ENCODE results near the gene TEX28.
"Not testable (repeated sequence)": the region's sequence is repeated elsewhere in the genome, so short reads cannot be mapped to it uniquely, and the experiment has no call there.

The TEX28 gene, protein sequence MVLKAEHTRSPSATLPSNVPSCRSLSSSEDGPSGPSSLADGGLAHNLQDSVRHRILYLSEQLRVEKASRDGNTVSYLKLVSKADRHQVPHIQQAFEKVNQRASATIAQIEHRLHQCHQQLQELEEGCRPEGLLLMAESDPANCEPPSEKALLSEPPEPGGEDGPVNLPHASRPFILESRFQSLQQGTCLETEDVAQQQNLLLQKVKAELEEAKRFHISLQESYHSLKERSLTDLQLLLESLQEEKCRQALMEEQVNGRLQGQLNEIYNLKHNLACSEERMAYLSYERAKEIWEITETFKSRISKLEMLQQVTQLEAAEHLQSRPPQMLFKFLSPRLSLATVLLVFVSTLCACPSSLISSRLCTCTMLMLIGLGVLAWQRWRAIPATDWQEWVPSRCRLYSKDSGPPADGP

DNA sequence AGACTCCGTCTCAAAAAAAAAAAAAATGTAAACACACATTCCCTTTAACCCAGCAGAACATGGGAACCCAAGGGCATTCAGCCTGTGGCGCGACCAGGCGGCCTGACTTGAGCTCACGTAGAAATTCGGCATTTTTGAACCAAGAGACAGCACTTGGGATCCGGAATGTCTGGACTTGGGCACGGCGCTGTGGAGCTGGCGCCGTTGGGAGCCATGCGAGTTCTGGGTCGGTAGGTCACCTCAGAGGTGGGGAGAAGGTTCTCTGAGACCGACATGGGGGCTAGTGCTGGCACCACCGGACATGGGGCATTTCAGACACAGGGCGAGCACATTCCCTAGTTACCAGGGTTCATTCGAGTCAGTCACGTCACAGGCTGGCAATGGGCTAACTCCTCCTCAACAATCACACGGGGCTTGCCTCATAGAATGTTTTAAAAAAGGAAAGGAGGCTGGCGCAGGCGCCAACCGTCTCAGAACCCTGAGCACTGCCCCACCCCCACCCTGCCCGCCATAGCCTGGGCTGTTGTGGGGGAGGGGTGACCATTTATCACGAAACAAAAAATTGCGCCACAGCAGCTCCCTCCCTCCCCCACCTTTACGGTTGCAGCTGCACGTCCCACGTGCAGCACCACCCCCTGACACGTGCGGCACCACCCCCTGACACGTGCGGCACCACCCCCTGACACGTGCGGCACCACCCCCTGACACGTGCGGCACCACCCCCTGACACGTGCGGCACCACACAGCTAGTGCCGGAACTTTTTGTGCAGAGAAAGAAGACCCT is at the start of gene TEX28:
TEX28 (minus strand) TSS at position 334 of the 784 bp plus-strand sequence. CDS start 3,007 bp downstream, outside the sequence.
- FAIRE-seq = no peak

DNA sequence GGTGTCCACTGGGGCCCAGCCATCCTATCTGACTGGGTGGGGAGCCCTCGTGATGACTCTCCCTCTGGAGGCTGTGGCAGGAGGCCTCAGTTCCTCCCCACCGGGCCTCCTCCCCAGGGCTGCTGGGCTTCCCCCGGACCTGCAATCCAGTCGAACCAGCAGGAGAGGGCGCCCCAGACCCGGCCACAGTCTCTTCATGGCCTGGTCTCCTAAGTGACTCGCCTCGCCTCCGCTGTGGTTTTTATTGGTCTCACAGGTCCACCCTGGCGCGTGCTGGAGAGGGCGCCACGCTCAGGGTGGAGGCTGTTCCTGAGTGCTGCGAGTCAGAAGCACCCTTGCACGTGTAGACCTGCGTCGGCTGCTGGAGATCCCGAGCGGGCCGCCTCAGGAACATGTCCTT is 48.7 kb upstream of the TEX28 start:
- peak; percentile 63 for FAIRE-seq

DNA sequence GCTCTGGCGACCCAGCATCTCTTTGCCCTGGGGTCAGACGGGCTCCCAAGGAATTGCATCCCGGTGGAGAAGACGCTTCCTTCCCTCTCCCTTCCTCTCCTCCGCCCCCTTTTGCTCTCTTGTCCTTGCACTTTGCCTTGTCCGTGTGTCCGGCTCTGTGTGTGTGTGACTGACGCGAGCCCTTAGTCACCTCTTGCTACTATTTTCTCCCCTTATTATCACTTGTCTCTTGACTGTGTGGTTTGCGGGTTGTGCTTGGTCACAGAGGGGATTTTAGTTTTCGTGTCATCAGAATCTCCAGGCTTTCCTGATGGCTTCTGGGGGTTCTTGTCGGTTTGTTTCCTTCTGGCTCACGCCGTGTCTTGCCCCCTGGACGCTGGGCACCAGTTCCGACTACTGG is 48.1 kb upstream of the TEX28 start:
- not testable (repeated sequence) for FAIRE-seq

DNA sequence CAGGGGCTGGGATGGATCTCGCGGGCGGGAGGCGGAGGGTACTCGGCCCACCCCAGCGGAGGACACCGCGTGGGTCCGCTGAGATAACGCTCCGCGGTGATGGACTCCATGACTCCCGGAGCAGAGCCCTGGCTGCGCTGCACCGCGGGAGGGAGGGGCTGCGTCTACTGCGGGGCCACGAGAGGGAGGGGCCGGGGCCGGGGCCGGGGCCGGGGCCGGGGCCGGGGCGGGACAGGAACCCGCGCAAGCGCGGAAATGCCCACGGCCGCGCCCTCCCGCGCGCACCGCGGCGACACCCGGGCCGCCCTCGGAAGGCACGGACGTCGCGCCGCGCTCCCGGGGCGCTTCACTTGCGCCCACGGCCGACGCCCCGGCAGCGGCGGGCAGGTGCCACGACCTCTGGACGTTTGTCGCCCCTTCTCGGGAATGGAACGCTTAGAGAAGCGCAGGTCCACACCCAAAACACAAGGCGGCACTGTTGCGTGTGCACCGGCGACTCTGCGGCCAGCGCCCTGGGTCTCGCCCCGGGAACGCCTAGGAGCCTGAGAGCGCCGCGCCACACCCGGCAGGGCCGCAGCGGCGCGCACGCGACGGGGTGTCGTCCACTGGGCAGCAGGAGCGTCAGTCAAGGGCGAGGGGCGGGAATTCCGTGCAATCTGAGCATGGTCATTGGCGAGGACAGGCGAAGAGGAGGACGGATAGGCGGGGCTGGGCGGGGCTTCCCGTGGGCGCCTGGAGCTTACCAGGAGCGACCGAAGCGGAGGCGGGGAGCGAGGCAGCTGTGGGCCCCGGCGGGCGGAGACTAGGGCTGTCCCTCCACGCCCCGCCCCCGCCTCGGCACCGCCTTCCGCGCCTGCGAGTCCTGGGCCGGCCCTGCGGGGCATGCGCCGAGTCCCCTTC is 46.7 kb upstream of the TEX28 start:
- not testable (repeated sequence) for FAIRE-seq

DNA sequence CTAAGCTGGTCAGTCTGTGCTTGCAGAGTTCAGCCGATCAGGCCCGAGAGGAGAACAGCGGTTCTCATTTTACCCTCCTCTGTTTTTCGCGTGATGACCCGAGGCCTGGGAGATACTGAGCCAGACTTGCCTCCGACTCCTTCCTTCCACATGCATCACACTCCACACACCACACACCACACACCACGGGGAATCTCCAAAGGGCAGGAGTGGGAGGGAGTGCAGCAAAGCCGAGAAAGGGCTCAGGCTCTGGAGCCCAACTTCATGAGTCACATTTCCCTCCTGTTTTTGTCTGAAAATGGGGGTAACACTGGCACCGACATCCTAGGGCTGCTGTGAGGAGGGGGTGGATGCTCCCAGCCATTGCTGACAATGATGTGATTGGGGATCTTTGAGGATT is 39.6 kb upstream of the TEX28 start:
- no peak for FAIRE-seq

DNA sequence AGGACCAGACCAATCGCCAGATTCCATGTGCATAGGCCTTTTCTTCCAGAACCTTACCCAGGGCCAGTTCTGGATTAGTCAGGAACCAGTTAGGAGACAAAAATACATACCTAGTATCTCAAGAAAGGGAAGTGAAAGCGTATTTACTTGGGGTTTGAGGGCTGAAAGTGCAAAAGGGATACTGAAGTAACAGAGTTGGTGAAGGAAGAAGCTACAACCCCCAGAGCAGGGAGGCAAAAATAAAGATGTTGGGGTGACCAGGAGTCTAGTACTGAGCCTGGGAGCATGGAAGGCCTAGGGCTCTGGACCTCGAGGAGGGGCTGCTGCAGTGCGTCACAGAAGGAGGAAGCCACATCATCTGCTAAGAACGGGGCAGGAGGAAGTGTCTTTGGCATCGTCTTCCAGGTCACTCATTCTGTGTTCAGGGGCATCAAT is 38.9 kb upstream of the TEX28 start:
- FAIRE-seq = no peak

DNA sequence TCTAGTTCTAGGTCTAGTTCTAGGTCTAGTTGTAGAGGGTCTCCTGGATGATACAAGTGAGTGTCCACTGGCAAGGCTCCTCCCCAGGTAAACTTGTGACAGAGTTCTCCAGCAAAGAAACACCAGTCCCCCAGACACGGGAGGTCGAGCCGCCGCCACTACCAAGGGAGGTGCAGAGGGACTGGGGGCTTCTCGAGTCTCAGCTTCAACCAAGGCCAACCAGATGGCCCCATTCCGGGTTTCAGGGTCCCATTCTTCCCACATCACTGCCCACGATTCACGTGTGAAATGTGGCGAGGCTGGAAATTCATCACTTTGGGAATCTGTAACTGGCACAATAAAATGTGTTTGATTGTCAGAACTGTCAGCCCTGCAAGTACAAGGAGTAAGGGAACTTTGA is 38.2 kb upstream of the TEX28 start:
- no peak for FAIRE-seq

DNA sequence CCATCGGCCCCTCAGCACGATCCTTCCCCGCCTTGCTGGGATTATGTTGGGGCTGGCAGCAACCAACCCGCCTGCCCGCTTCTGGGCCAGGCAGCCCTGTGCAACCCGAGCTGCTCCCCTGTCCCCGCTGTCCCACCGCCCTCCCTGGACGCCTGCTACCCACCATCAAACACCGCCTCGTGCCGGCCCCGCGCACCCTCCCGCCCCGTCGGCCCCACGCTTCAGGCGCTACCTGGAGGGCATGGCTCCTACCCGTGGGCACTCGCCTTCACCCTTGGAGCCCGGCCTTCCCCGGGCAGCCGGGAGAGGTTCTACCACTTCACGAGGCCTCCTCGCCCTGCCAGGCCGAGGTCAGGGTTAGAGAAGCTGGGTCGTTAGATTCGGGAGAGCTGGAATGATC is 37.6 kb upstream of the TEX28 start:
- FAIRE-seq = no peak

DNA sequence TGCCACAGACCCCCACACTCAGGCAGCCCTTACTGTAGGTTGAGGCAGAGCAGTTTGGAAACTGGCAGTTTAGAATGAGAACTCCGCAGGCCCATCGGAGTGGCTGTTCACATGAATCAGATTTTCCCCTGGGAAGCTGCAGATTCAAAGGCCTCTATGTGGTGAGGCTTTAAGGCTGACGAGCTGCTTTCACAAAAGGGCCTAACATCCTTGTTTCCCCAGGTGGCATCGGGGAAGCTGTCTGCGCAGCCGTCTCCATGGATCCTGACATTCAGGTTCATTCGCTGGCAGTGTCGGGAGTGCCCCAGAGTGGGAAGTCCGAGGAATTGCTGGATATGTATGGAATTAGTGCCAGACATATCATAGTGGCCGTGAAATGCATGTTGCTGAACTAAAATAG is 34.4 kb upstream of the TEX28 start:
- no peak for FAIRE-seq

DNA sequence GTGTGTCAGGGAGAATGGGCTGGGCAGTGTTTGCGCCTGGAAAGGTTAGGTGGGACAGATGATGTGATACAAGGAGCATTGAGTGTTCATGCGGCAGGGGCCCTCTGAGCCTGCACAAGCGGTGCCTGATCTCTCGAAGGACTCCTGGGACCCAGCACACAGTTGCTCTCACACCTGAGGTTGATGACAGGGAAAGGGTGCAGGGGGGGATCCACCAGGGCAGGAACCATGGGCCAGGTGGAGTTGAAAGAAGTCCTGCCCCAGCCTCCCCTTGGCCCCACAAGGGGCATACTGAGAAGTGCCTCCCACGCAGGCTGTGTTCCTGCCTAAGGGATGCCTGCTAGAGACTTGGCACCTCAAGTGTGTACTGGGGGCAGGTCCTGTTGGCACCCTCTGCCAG is 33.7 kb upstream of the TEX28 start:
- FAIRE-seq = no peak

DNA sequence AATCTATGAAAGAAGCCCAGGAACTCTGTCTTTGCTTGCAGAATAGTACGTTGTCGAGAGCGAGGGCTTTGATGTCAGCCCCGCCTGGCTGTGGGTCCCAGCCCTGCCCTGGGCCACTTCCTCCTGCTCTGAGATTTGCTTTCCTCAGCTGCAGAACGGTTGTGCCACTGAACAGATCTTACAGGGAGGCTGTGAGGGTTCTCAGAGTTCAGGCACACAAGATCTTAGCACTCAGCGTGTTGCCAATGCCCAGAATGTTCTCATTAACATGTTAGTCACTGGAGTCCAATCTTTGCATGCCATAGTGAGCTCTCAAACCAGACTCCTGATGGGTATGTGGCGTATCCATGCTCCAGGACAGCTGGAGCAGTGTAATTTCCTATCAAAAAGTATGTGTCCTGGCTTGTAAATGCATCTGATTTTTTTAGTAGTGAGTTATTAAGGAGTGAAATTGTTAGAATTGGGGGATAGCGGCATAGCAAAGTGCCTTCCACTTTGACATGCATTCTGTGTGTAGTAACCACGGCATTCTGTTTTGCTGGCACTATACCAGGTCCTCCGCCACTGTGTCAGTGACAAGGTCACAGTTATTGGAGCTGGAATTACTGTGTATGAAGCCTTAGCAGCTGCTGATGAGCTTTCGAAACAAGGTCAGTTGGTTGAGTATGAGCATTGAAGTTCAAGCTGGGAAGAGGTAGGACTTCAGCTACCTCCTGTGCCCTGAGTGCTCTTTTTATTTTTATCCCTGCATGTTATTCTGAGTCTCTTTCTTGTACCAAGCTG is 32.3 kb upstream of the TEX28 start:
- FAIRE-seq = no peak

DNA sequence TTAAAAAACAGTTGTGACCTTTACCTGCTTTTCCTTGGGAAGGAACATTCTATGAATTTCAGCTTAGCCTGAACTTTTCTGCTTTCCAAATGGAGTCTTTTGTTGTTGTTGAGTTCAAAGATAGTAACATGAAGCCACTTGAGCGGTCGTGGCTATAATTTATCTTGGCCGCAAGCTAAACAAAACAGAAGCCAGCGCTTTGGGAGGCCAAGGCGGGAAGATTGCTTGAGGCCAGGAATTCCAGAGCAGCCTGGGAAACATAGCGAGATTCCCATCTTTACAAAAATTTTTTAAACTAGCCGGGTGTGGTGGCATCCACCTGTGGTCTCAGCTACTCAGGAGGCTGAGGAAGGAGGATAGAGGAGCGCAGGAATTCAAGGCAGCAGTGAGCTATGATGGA is 30.6 kb upstream of the TEX28 start:
- FAIRE-seq = no peak

DNA sequence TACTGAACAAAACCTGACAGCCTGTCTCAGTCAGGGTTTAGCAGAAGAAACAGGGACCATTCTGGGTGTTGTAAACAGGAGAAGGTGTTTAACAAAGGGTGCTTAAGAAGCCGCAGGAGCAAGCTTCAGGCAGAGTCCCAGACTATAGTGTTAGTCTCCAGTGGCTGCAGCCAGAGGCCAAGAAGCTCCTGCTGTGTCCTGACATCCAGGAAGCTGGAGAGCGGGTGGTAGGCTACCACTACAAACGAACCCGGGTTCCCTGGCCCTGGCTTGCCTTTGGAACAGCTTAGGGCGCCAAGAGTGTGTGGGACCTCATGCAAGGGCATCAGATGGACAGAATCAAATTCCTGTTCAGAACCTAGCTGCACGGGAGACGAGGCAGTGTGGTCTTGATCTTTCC is 28.6 kb upstream of the TEX28 start:
- FAIRE-seq = no peak

DNA sequence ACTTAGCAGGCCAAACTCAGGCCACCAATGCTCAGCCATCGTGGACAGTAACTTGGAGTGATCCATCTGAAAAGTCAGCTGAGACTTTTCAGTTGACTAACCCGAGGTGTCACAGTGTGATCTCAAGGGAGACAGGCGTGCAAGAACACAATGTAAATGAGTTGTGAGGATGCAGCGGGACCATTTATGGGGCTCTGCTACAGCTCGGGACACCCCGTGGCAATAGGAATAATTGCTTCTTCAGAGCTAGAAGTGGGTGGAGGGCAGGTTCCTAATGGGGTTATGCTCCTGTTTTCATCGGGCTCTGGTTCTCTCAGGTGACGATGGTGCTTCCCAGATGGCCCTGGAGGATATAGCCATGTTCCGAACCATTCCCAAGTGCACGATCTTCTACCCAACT is 28.0 kb upstream of the TEX28 start:
- FAIRE-seq = no peak

DNA sequence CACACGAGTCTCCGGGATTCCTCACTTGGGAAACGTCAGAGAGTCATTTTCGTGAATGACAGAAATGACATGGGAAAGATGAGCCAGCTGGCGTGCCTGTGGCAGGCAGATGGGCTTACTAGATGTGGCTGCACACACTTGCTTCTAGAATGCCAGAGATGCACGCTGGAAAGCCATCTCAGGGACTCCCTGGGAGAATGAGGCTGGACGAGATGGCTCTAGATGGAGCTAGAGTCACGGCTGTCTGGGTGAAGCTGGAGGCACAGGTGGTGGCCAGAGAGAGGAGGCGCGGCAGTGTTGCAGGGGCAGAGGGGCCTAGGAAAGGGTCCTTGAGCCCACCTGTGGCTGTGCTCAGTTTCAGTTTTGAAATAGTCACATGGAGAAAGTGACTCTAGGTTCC is 26.7 kb upstream of the TEX28 start:
- FAIRE-seq = no peak

DNA sequence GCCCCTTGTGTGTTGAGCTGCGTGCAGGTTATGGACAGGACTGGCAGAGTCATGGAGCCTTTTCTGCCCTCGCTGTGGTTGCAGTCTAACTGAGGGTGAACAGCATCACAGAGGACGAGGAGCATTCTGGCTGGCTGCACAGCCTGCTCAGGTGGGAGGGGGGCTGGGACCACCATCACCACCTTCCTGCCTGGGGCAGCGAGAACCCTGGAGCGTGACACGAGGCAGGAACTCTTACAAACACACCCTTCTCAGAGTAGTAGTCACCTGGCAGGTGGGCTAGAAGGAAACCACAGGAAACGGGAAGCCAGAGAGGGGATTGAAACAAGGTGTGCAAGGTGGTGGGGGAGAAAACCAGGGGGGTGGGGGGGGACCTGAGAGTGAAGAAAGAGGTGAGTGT is 26.2 kb upstream of the TEX28 start:
- no peak for FAIRE-seq

DNA sequence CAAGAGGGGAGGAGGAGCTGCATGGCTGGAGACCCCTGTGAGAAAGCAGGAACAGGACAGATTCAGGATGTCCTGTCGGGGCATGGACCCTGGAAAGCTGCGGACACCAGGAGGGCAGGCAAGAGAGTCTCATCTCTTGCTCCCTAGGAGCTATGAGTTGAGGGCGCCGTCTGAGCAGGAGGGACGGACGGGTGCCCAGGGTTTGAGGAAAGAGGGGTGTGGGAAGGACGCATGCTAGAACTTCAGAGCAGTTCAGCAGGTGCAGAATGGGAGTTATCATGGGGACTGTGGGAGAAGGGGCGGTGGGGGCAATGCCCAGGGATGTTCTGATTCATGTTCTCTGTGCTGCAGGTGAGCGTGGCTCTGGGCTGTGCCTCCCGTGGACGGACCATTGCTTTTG is 25.5 kb upstream of the TEX28 start:
- FAIRE-seq = no peak

DNA sequence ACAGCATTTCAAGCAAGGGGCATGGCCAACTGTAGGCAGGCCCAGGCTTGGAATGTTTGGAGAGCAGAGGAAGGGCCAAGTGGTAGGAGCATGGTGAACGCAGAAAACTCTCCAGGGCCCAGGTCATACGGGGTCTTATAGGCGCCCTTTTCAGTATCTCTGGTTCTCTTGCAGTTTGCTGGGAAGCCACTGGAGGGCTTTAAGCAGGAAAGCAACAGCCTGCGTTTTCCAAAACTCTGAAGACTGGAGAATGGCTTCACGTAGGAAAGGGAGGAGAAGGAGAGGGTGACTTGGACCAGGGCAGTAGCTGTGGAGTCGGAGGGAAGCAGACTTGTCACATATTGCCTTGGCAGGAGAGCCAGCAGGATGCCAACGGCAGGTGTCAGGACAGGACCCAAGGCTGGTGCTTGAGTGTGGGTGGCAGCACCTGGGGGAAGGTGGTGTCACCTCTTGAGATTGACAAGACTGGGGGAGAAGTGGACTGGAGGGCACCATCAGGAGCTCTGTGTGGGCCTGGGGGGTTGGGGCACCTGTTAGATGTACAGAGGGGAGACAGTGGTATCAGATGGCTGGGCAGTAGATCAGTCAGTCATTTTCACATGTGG is 22.6 kb upstream of the TEX28 start:
- no peak for FAIRE-seq

DNA sequence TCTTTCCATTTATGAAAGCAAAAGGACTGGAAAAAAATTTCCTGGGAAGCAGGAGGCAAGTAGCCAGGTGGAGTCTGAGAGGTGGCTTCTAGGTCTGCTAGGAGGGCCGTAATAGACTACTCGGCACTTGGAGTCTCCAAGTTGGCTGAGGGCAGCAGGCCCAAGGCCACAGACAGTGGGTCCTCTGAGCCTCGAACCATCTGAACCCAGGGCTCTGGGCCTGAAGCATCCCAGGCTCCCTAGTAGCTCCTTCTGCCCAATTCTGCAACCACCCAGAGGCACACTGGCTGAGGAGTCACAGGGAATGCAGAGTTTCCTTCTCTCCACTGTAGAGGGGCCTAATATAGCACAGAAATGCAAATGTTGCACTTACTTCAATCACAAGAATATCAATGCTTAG is 20.5 kb upstream of the TEX28 start:
- no peak for FAIRE-seq

DNA sequence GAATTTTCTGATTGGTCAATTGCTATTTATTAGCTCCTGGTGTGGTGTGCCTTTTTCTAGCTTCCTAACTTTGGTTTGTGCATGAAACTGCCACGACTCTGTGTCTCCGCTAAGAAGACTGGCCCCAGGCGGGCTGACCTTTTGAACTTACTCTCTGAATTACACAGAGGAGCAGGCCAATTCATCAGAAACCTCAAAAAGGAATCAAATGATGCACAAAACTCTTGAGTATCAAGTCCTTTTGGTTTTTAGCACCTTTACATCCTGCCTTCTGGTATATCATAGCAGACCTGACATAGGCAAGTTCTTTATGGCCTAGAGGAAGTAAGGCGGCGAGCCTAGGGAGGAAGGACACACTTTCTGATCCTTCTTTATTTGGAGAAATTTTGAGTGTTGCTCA is 18.2 kb upstream of the TEX28 start:
- no peak for FAIRE-seq

DNA sequence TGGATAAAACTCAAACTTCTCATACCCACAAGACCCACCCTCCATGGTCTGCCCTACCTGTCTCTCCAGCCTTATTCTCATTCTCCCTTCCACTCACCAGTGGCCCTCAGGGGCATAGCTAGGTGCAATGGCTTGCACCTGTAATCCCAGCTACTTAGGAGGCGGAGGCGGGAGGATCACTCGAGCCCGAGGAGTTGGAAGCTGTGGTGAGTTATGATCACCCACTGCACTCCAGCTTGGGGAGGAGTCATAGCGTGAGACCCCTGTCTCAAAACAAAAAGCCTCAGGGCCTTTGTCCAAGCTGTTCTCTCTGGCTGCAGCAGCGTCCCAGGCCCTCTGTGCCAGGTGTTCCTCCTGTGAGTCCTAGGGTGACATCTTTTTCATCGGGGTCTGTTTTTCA is 17.2 kb upstream of the TEX28 start:
- no peak for FAIRE-seq
